OCI-LY1 (cell line): ENCODE results near the gene HPCAL4.

Source experiments
- H2AFZ ChIP-seq: fragments of 200-600 bp; sonication (generic), shearing (Covaris generic); 2 replicates; pipeline ENCODE4 v1.6.0; 2014; ENCODE audit warnings: antibody characterized with exemption, mild to moderate bottlenecking, low read length
- H3F3A ChIP-seq: fragments of 200-600 bp; sonication (generic), shearing (Covaris generic); 2 replicates; pipeline ENCODE4 v1.6.0; 2014; ENCODE audit warnings: mild to moderate bottlenecking, antibody characterized with exemption, low read length, moderate library complexity; ENCODE audit not compliant: insufficient read depth
- H3K27ac ChIP-seq: fragments of 200-600 bp; sonication (generic); 2 replicates; pipeline ENCODE4 v1.5.1; 2014; ENCODE audit warnings: low read length, mixed run types, mild to moderate bottlenecking, low read depth; ENCODE audit not compliant: poor library complexity, severe bottlenecking
- H3K27me3 ChIP-seq: fragments of 200-600 bp; sonication (generic); 2 replicates; pipeline ENCODE4 v1.6.0; 2014; ENCODE audit warnings: antibody characterized with exemption, mild to moderate bottlenecking, low read length, moderate library complexity; ENCODE audit not compliant: insufficient read depth
- H3K36me3 ChIP-seq: fragments of 200-600 bp; sonication (generic); 2 replicates; pipeline ENCODE4 v1.6.1; 2014; ENCODE audit warnings: mild to moderate bottlenecking, antibody characterized with exemption, low read length, moderate library complexity, mixed read lengths; ENCODE audit not compliant: insufficient read depth
- H3K4me1 ChIP-seq: fragments of 200-600 bp; sonication (generic); 2 replicates; pipeline ENCODE4 v1.5.1; 2014; ENCODE audit warnings: mild to moderate bottlenecking, low read length, moderate library complexity; ENCODE audit not compliant: insufficient read depth, severe bottlenecking
- H3K4me2 ChIP-seq: fragments of 200-600 bp; sonication (generic), shearing (Covaris generic); 2 replicates; pipeline ENCODE4 v1.6.1; 2014; ENCODE audit warnings: low read length
- H3K4me3 ChIP-seq: fragments of 200-600 bp; sonication (generic); 2 replicates; pipeline ENCODE4 v1.5.1; 2014; ENCODE audit warnings: low read length, low read depth, mild to moderate bottlenecking, mixed read lengths; ENCODE audit not compliant: poor library complexity, severe bottlenecking
- H3K79me2 ChIP-seq: fragments of 200-600 bp; shearing (Covaris generic); 2 replicates; pipeline ENCODE4 v1.6.1; 2016; ENCODE audit warnings: mixed run types, low read length, mixed read lengths; ENCODE audit not compliant: insufficient read depth
- H3K9ac ChIP-seq: fragments of 200-600 bp; sonication (generic), shearing (Covaris generic); 2 replicates; pipeline ENCODE4 v1.6.1; 2014; ENCODE audit warnings: mild to moderate bottlenecking, low read length, mixed read lengths
- H3K9me2 ChIP-seq: fragments of 200-600 bp; sonication (generic), shearing (Covaris generic); 2 replicates; pipeline ENCODE4 v1.6.1; 2014; ENCODE audit warnings: low read depth, mild to moderate bottlenecking, low read length, mixed read lengths
- H3K9me3 ChIP-seq: fragments of 200-600 bp; shearing (Covaris generic); 2 replicates; pipeline ENCODE4 v1.6.1; 2014; ENCODE audit warnings: low read length, mixed read lengths
- H4K20me1 ChIP-seq: fragments of 200-600 bp; sonication (generic), shearing (Covaris generic); 2 replicates; pipeline ENCODE4 v1.6.0; 2016; ENCODE audit warnings: mild to moderate bottlenecking, low read length; ENCODE audit not compliant: insufficient read depth
- EZH2 ChIP-seq: fragments of 200-600 bp; sonication (generic), shearing (Covaris generic); IDR thresholded peaks from 2 replicates; pipeline ENCODE4 v1.8.0; 2017; ENCODE audit warnings: borderline replicate concordance, mixed run types, mild to moderate bottlenecking, antibody characterized with exemption, low read length, moderate library complexity, mixed read lengths
- TF ChIP-seq, protein P1 (sequence below): fragments of 200-600 bp; sonication (generic), shearing (Covaris generic); IDR thresholded peaks from 2 replicates; pipeline ENCODE4 v1.5.1; 2017; ENCODE audit warnings: mild to moderate bottlenecking, antibody characterized with exemption, low read length, moderate library complexity, mixed read lengths

The HPCAL4 gene

GRCh38 chr1:39671433-39671792 is 19.8 kb downstream of the HPCAL4 start:
- Histone ChIP-seq H3K4me3 (no peak overlapping the region), H3K9me2 (no peaks in the 10 kb centered on the region), H3K79me2 (no peaks in the 10 kb centered on the region), H2AFZ (no peak overlapping the region), H3K9ac (no peak overlapping the region), H3K9me3 (no peaks in the 10 kb centered on the region), H4K20me1 (no peaks in the 10 kb centered on the region), H3K36me3 (no peaks in the 10 kb centered on the region), H3K27me3 (peaks cover 11% of the 10 kb centered on the region), H3K4me1 (no peaks in the 10 kb centered on the region), H3F3A (no peaks in the 10 kb centered on the region), H3K27ac (no peak overlapping the region), H3K4me2 (no peak overlapping the region)
- TF ChIP-seq, protein P1, sequence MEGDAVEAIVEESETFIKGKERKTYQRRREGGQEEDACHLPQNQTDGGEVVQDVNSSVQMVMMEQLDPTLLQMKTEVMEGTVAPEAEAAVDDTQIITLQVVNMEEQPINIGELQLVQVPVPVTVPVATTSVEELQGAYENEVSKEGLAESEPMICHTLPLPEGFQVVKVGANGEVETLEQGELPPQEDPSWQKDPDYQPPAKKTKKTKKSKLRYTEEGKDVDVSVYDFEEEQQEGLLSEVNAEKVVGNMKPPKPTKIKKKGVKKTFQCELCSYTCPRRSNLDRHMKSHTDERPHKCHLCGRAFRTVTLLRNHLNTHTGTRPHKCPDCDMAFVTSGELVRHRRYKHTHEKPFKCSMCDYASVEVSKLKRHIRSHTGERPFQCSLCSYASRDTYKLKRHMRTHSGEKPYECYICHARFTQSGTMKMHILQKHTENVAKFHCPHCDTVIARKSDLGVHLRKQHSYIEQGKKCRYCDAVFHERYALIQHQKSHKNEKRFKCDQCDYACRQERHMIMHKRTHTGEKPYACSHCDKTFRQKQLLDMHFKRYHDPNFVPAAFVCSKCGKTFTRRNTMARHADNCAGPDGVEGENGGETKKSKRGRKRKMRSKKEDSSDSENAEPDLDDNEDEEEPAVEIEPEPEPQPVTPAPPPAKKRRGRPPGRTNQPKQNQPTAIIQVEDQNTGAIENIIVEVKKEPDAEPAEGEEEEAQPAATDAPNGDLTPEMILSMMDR, result no peak
- TF ChIP-seq EZH2, result no peak

DNA sequence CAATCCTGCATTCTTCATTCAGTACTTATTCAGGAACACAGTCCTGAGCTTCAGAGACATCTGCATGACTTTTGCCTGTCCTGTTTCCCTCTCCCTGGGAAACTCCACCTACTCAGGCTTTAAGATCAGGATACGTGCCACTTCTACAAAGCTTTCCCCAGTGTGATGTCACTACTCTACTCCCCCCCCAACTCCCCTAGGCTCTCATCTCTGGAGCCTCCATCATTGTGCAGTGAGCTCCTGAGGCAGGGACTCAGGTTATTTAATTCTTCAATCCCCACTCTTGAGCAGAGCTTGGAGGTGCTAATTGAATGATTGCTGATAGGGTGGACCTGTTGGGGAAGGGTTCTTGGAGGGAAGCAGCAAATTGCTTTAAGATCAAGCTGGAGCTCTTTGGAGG is 20.5 kb downstream of the HPCAL4 start:
- no peaks in the 10 kb centered on the region for H4K20me1 ChIP-seq
- no peak overlapping the region for H3K9ac ChIP-seq
- H3K9me3 ChIP-seq, result no peaks in the 10 kb centered on the region
- H3F3A ChIP-seq, result no peaks in the 10 kb centered on the region
- TF ChIP-seq, protein P1, result no peak
- TF ChIP-seq EZH2, result no peak
- H2AFZ ChIP-seq, result no peak overlapping the region
- H3K4me2 ChIP-seq, result no peak overlapping the region
- peaks cover 11% of the 10 kb centered on the region for H3K27me3 ChIP-seq
- no peaks in the 10 kb centered on the region for H3K9me2 ChIP-seq
- no peak overlapping the region for H3K4me3 ChIP-seq
- no peaks in the 10 kb centered on the region for H3K79me2 ChIP-seq
- no peak overlapping the region for H3K27ac ChIP-seq
- no peaks in the 10 kb centered on the region for H3K4me1 ChIP-seq
- H3K36me3 ChIP-seq, result no peaks in the 10 kb centered on the region

- no peak overlapping the region for H2AFZ ChIP-seq
- H3K9ac ChIP-seq, result no peak overlapping the region
- TF ChIP-seq, protein P1, result no peak
- no peak for TF ChIP-seq EZH2
- H3K9me2 ChIP-seq, result no peaks in the 10 kb centered on the region
- no peaks in the 10 kb centered on the region for H3K79me2 ChIP-seq
- H3K36me3 ChIP-seq, result no peaks in the 10 kb centered on the region
- peaks cover 9% of the 10 kb centered on the region for H3K27me3 ChIP-seq
- no peak overlapping the region for H3K4me3 ChIP-seq
- no peaks in the 10 kb centered on the region for H3K9me3 ChIP-seq
- no peak overlapping the region for H3K4me2 ChIP-seq
- no peak overlapping the region for H3K27ac ChIP-seq
- peaks cover 3% of the 10 kb centered on the region for H3K4me1 ChIP-seq
- H4K20me1 ChIP-seq, result no peaks in the 10 kb centered on the region
- H3F3A ChIP-seq, result no peaks in the 10 kb centered on the region
Observed at GRCh38 chr1:39668894-39669293, 22.3 kb downstream of the HPCAL4 start.
